GM23338 (cell line): ENCODE data around the gene SPAG16. TPM values are rescaled to one million over a fixed set of nuclear protein-coding genes. Genes with fewer than 3 reads are reported as not detected.

Experiments used
- ATAC-seq: fragments of 200-7000 bp; cut with Tn5 transposase; 3 replicates; pipeline ENCODE4 v1.9.1; 2020
- DNase-seq: peaks from one replicate; pipeline ENCODE4 v3.0.0-alpha.2; 2015; ENCODE audit warnings: low spot score
- H2AFZ ChIP-seq: fragments of 200-600 bp; sonication (generic); 2 replicates; pipeline ENCODE4 v1.8.0; 2016; ENCODE audit warnings: antibody characterized with exemption, mild to moderate bottlenecking, moderate library complexity
- H3F3A ChIP-seq: fragments of 200-600 bp; sonication (generic); replicated peaks from 2 replicates; pipeline ENCODE4 v1.8.0; 2017; ENCODE audit warnings: antibody characterized with exemption, mixed run types, low read depth
- H3K27ac ChIP-seq: fragments of 200-600 bp; sonication (generic); 2 replicates; pipeline ENCODE4 v1.6.1; 2016; ENCODE audit warnings: low read depth
- H3K27me3 ChIP-seq: fragments of 200-600 bp; sonication (generic); 2 replicates; pipeline ENCODE4 v1.8.0; 2016; ENCODE audit warnings: mild to moderate bottlenecking, mixed run types, moderate library complexity; ENCODE audit not compliant: insufficient read depth
- H3K36me3 ChIP-seq: fragments of 200-600 bp; sonication (generic); 2 replicates; pipeline ENCODE4 v1.8.0; 2016; ENCODE audit warnings: mild to moderate bottlenecking; ENCODE audit not compliant: insufficient read depth
- H3K4me1 ChIP-seq: fragments of 200-600 bp; sonication (generic); 2 replicates; pipeline ENCODE4 v1.8.0; 2016; ENCODE audit warnings: mild to moderate bottlenecking, moderate library complexity; ENCODE audit not compliant: insufficient read depth
- H3K4me2 ChIP-seq: fragments of 200-600 bp; sonication (generic); 2 replicates; pipeline ENCODE4 v1.7.1; 2017; ENCODE audit warnings: mixed run types
- H3K4me3 ChIP-seq: fragments of 200-600 bp; sonication (generic); 2 replicates; pipeline ENCODE4 v1.6.1; 2016; ENCODE audit warnings: mixed run types
- H3K79me2 ChIP-seq: fragments of 200-600 bp; sonication (generic); replicated peaks from 2 replicates; pipeline ENCODE4 v1.8.0; 2017; ENCODE audit warnings: mild to moderate bottlenecking; ENCODE audit not compliant: insufficient read depth
- H3K9me2 ChIP-seq: fragments of 200-600 bp; sonication (generic); 2 replicates; pipeline ENCODE4 v1.8.0; 2017; ENCODE audit not compliant: insufficient read depth
- H4K20me1 ChIP-seq: fragments of 200-600 bp; sonication (generic); replicated peaks from 2 replicates; pipeline ENCODE4 v1.8.0; 2017; ENCODE audit warnings: mild to moderate bottlenecking; ENCODE audit not compliant: insufficient read depth
- H3K27ac Mint-ChIP-seq: 2 replicates; pipeline ENCODE4 v1.8.0; 2020; ENCODE audit warnings: inconsistent platforms, mild to moderate bottlenecking, moderate library complexity, mixed read lengths
- H3K27me3 Mint-ChIP-seq: 3 replicates; pipeline ENCODE4 v1.8.0; 2022; ENCODE audit warnings: low read depth, mild to moderate bottlenecking, moderate library complexity, mixed read lengths, inconsistent platforms; ENCODE audit not compliant: insufficient read depth, poor library complexity
- H3K36me3 Mint-ChIP-seq: 3 replicates; pipeline ENCODE4 v1.8.0; 2021; ENCODE audit warnings: low read depth, mild to moderate bottlenecking, inconsistent platforms, moderate library complexity, mixed read lengths
- H3K4me1 Mint-ChIP-seq: 3 replicates; pipeline ENCODE4 v1.8.0; 2020; ENCODE audit warnings: mild to moderate bottlenecking, inconsistent platforms, mixed read lengths
- H3K4me3 Mint-ChIP-seq: 3 replicates; pipeline ENCODE4 v1.8.0; 2021; ENCODE audit warnings: moderate library complexity, mild to moderate bottlenecking, inconsistent platforms, mixed read lengths
- H3K9me3 Mint-ChIP-seq: 3 replicates; pipeline ENCODE4 v1.8.0; 2020; ENCODE audit warnings: moderate library complexity, mild to moderate bottlenecking, inconsistent platforms, mixed read lengths
- CTCF ChIP-seq, 2 experiments: fragments of 200-600 bp in 1 of 2; sonication (generic) in 1 of 2; conservative IDR thresholded peaks; 2 replicates each; pipeline versions ENCODE4 v1.5.1 to v1.6.1; 2016 to 2017; ENCODE audit warnings: antibody characterized with exemption in 2 of 2, low read depth in 2 of 2, mild to moderate bottlenecking in 2 of 2, moderate library complexity in 1 of 2
- ETS1 ChIP-seq: IDR thresholded peaks from 2 replicates; pipeline ENCODE4 v1.6.1; 2016; ENCODE audit warnings: antibody characterized with exemption
- POLR2AphosphoS5 ChIP-seq: IDR thresholded peaks from 2 replicates; pipeline ENCODE4 v1.6.1; 2016; ENCODE audit warnings: antibody characterized with exemption, low read depth
- REST ChIP-seq: IDR thresholded peaks from one replicate; pipeline ENCODE4 v1.6.1; 2018; ENCODE audit warnings: antibody characterized with exemption; ENCODE audit not compliant: unreplicated experiment
- ZNF114 ChIP-seq: fragments of 250-450 bp; sonication (Bioruptor Pico); IDR thresholded peaks from 2 replicates; pipeline ENCODE4 v1.5.0; 2020; ENCODE audit warnings: mild to moderate bottlenecking, moderate library complexity
- ZNF331 ChIP-seq: fragments of 250-450 bp; sonication (Bioruptor Pico); IDR thresholded peaks from 2 replicates; pipeline ENCODE4 v1.5.0; 2020; ENCODE audit warnings: low read depth, mild to moderate bottlenecking, moderate library complexity
- ZNF462 ChIP-seq: fragments of 250-450 bp; sonication (Bioruptor Pico); IDR thresholded peaks from 2 replicates; pipeline ENCODE4 v1.5.0; 2020; ENCODE audit warnings: mild to moderate bottlenecking, moderate library complexity
- polyA plus RNA-seq: library from polyadenylated mRNA; unstranded; fragments of >200 nt; fragmentation: Nextera tagmentation; extraction: Ambion mirVana; gene quantifications from 2 replicates; pipeline ENCODE4 v1.2.1, GENCODE V29; 2016
- total RNA-seq: library from RNA; depleted of rRNA; stranded (reverse); fragments of >200 nt; shearing (Covaris generic); gene quantifications from 2 replicates; pipeline ENCODE4 v1.2.3, GENCODE V29; 2014

SPAG16 gene
- total and polyA plus RNA-seq, 2 experiments from 2014 or later, result 19.7 to 47.8 TPM

GRCh38 chr2:214315324-214315723 lies 1031.1 kb downstream of the SPAG16 start:
- no peak overlapping the region for H3K4me3 ChIP-seq
- H3K27ac ChIP-seq, result no peak overlapping the region
- Mint-ChIP-seq H3K36me3 (no peaks in the 10 kb centered on the region), H3K4me3 (no peak overlapping the region), H3K27me3 (no peaks in the 10 kb centered on the region), H3K9me3 (no peaks in the 10 kb centered on the region; the same call in 2 of the 3 replicates), H3K27ac (no peak overlapping the region), H3K4me1 (no peaks in the 10 kb centered on the region; the same call in 2 of the 3 replicates)
- H3K36me3 ChIP-seq, result no peaks in the 10 kb centered on the region
- H2AFZ ChIP-seq, result no peak overlapping the region
- no peak for TF ChIP-seq CTCF (conservative IDR thresholded peaks at IDR 0.05; ENCODE audit: low read depth in 2 of 2)
- no peak for TF ChIP-seq REST
- no peak for TF ChIP-seq POLR2AphosphoS5
- TF ChIP-seq ETS1, result no peak
- no peak for TF ChIP-seq ZNF331
- TF ChIP-seq ZNF114 (CRISPR knock-in tag), result no peak
- no peak for TF ChIP-seq ZNF462 (CRISPR knock-in tag)
- ATAC-seq (no peak), DNase-seq (no peak)
- no peaks in the 10 kb centered on the region for H3K4me1 ChIP-seq
- no peaks in the 10 kb centered on the region for H3K9me2 ChIP-seq
- H3K4me2 ChIP-seq, result no peak overlapping the region
- H3F3A ChIP-seq, result no peaks in the 10 kb centered on the region
- H4K20me1 ChIP-seq, result no peaks in the 10 kb centered on the region
- H3K79me2 ChIP-seq, result no peaks in the 10 kb centered on the region
- H3K27me3 ChIP-seq, result no peaks in the 10 kb centered on the region
